IMR-90 (cell line): ENCODE results near the gene PABPN1. TPM values are rescaled to one million over a fixed set of nuclear protein-coding genes. Genes with fewer than 3 reads are reported as not detected.

ENCODE experiments used
- ATAC-seq: fragments of 200-7000 bp; cut with Tn5 transposase; 2 replicates; pipeline ENCODE4 v1.9.1; 2020; ENCODE audit warnings: low read depth, mild to moderate bottlenecking, moderate library complexity
- BruUV-seq: library from RNA; stranded (reverse); fragments of 400-500 nt; replicated peaks from 2 replicates; lab custom pipeline; 2021; lab: Mats Ljungman, UMichigan
- CTCF ChIA-PET: fragments of 300-600 bp; formaldehyde crosslinking; extraction: SDS; loops from one replicate; lab custom pipeline; 2021; ENCODE audit warnings: antibody characterized with exemption; lab: Yijun Ruan, JAX
- POLR2A ChIA-PET: fragments of 300-600 bp; sonication (Branson Sonifier 250); formaldehyde crosslinking; loops from one replicate; lab custom pipeline; 2022; ENCODE audit warnings: antibody characterized with exemption; ENCODE audit not compliant: unreplicated experiment; lab: Charles Lee
- DNase-seq: peaks from one replicate; pipeline ENCODE4 v3.0.0; 2013
- H2AFZ ChIP-seq: replicated peaks from 2 replicates; pipeline ENCODE3; 2013; ENCODE audit warnings: low read length, mild to moderate bottlenecking; ENCODE audit not compliant: poor library complexity
- H2AK5ac ChIP-seq: 2 replicates; pipeline ENCODE4 v1.6.1; 2013; ENCODE audit warnings: low read depth, low read length, inconsistent platforms
- H2AK9ac ChIP-seq: replicated peaks from 2 replicates; pipeline ENCODE3; 2013; ENCODE audit warnings: mild to moderate bottlenecking, low read depth, low read length, moderate library complexity; ENCODE audit not compliant: poor library complexity
- H2BK120ac ChIP-seq: 2 replicates; pipeline ENCODE4 v1.6.1; 2013; ENCODE audit warnings: low read depth, low read length, inconsistent platforms
- H2BK15ac ChIP-seq: 3 replicates; pipeline ENCODE4 v1.6.1; 2013; ENCODE audit warnings: low read depth, low read length, inconsistent platforms
- H2BK20ac ChIP-seq: 2 replicates; pipeline ENCODE4 v1.6.1; 2013; ENCODE audit warnings: low read depth, mild to moderate bottlenecking, inconsistent platforms, low read length, moderate library complexity
- H2BK5ac ChIP-seq: 2 replicates; pipeline ENCODE4 v1.6.1; 2013; ENCODE audit warnings: mild to moderate bottlenecking, low read depth, low read length, inconsistent platforms; ENCODE audit not compliant: poor library complexity, severe bottlenecking
- H3K14ac ChIP-seq: replicated peaks from 2 replicates; pipeline ENCODE4 v1.6.1; 2013; ENCODE audit warnings: low read depth, low read length, inconsistent platforms
- H3K18ac ChIP-seq: 2 replicates; pipeline ENCODE4 v1.6.1; 2013; ENCODE audit warnings: low read depth, low read length, control low read depth
- H3K23ac ChIP-seq: 2 replicates; pipeline ENCODE4 v1.6.1; 2013; ENCODE audit warnings: low read depth, low read length, inconsistent platforms
- H3K27ac ChIP-seq: 2 replicates; pipeline ENCODE4 v1.5.1; 2013; ENCODE audit warnings: mild to moderate bottlenecking, control low read depth, low read length; ENCODE audit not compliant: insufficient read depth
- H3K27me3 ChIP-seq: 2 replicates; pipeline ENCODE4 v1.6.1; 2013; ENCODE audit warnings: low read length; ENCODE audit not compliant: control insufficient read depth, insufficient read depth
- H3K36me3 ChIP-seq: 2 replicates; pipeline ENCODE4 v1.6.1; 2013; ENCODE audit warnings: low read length, mixed read lengths; ENCODE audit not compliant: control insufficient read depth, insufficient read depth
- H3K4ac ChIP-seq: 2 replicates; pipeline ENCODE4 v1.6.1; 2013; ENCODE audit warnings: low read depth, low read length, inconsistent platforms
- H3K4me1 ChIP-seq: 2 replicates; pipeline ENCODE4 v1.6.1; 2013; ENCODE audit warnings: low read length, mixed read lengths; ENCODE audit not compliant: control insufficient read depth, insufficient read depth
- H3K4me2 ChIP-seq: 2 replicates; pipeline ENCODE4 v1.6.1; 2013; ENCODE audit warnings: low read depth, mild to moderate bottlenecking, control low read depth, low read length, moderate library complexity
- H3K4me3 ChIP-seq: 2 replicates; pipeline ENCODE4 v1.5.1; 2013; ENCODE audit warnings: low read depth, mild to moderate bottlenecking, control low read depth, low read length, moderate library complexity; ENCODE audit not compliant: insufficient read depth
- H3K56ac ChIP-seq: 2 replicates; pipeline ENCODE4 v1.6.1; 2013; ENCODE audit warnings: low read length, inconsistent platforms; ENCODE audit not compliant: insufficient read depth; ENCODE audit errors: extremely low read depth
- H3K79me1 ChIP-seq, 2 experiments: 2 replicates each; pipeline ENCODE4 v1.6.1; 2013; ENCODE audit warnings: low read length in 2 of 2, inconsistent platforms in 1 of 2, low read depth in 1 of 2
- H3K9ac ChIP-seq: 2 replicates; pipeline ENCODE4 v1.6.1; 2013; ENCODE audit warnings: low read depth, low read length, control low read depth
- H3K9me1 ChIP-seq: 2 replicates; pipeline ENCODE4 v1.6.1; 2013; ENCODE audit warnings: low read length, inconsistent platforms; ENCODE audit not compliant: insufficient read depth
- H3K9me3 ChIP-seq: 2 replicates; pipeline ENCODE4 v1.6.1; 2013; ENCODE audit warnings: low read length; ENCODE audit not compliant: control insufficient read depth, insufficient read depth
- H4K20me1 ChIP-seq: 2 replicates; pipeline ENCODE4 v1.6.1; 2013; ENCODE audit warnings: low read length, inconsistent platforms; ENCODE audit not compliant: insufficient read depth
- H4K5ac ChIP-seq: 2 replicates; pipeline ENCODE4 v1.6.1; 2013; ENCODE audit warnings: mild to moderate bottlenecking, low read depth, low read length, control low read depth
- H4K8ac ChIP-seq, 2 experiments: 2 replicates each; pipeline ENCODE4 v1.6.1; 2013; ENCODE audit warnings: low read depth in 2 of 2, low read length in 2 of 2, control low read depth in 1 of 2, inconsistent platforms in 1 of 2
- H4K91ac ChIP-seq: 2 replicates; pipeline ENCODE4 v1.6.1; 2013; ENCODE audit warnings: low read depth, low read length, inconsistent platforms; ENCODE audit not compliant: insufficient read depth
- BHLHE40 ChIP-seq: fragments of 150-350 bp; IDR thresholded peaks from 2 replicates; pipeline ENCODE4 v1.6.1; 2016; ENCODE audit warnings: mild to moderate bottlenecking, low read depth, low read length
- MAFK ChIP-seq: IDR thresholded peaks from 2 replicates; pipeline ENCODE4 v1.6.1; 2012; ENCODE audit warnings: low read depth, low read length, improper control_type of control experiment
- POLR2A ChIP-seq: IDR thresholded peaks from 2 replicates; pipeline ENCODE4 v1.6.1; 2012; ENCODE audit warnings: mild to moderate bottlenecking, low read depth, low read length
- RCOR1 ChIP-seq: IDR thresholded peaks from 2 replicates; pipeline ENCODE4 v1.6.1; 2012; ENCODE audit warnings: mild to moderate bottlenecking, low read length, improper control_type of control experiment; ENCODE audit not compliant: insufficient replicate concordance
- RFX5 ChIP-seq: IDR thresholded peaks from 2 replicates; pipeline ENCODE4 v1.8.0; 2012; ENCODE audit warnings: low read depth, mild to moderate bottlenecking, low read length, moderate library complexity
- SMC3 ChIP-seq: fragments of 150-350 bp; IDR thresholded peaks from 2 replicates; pipeline ENCODE4 v1.6.1; 2016; ENCODE audit warnings: low read depth, mild to moderate bottlenecking, antibody characterized with exemption, low read length, moderate library complexity
- WGBS, 2 experiments: methylation state at CpG; one replicate each; pipeline versions ENCODE4 v1.1.5 to v1.1.7; 2013; ENCODE audit warnings: missing lambda C conversion rate in 2 of 2; ENCODE audit not compliant: insufficient read length in 1 of 2; ENCODE audit errors: extremely low coverage in 2 of 2; 5-methylcytosine and 5-hydroxymethylcytosine counted together
- dilution Hi-C: fragments of 300-500 bp; cut with HindIII; formaldehyde crosslinking; loops from one replicate; pipeline ENCODE4 v1.14.3; 2018; ENCODE audit warnings: low sequenced_read_pairs; ENCODE audit not compliant: unreplicated experiment
- in situ Hi-C: fragments of 300-500 bp; cut with MboI; formaldehyde crosslinking; loops from 3 replicates; pipeline ENCODE4 v1.14.3; 2019; ENCODE audit warnings: low sequenced_read_pairs, inconsistent platforms, mixed read lengths
- intact Hi-C: fragments of 100-400 bp; cut with micrococcal nuclease; formaldehyde crosslinking; loops from 2 replicates; pipeline ENCODE4 v1.10.0; 2022
- polyA plus RNA-seq, 3 experiments: library from polyadenylated mRNA; depleted of rRNA; stranded (reverse); fragments of >200 nt; gene quantifications; 2 replicates each; pipeline ENCODE4 v1.2.3, GENCODE V29; 2012; ENCODE audit warnings: low replicate concordance in 1 of 3
- total RNA-seq: library from RNA; depleted of rRNA; stranded (reverse); fragments of >200 nt; gene quantifications from 2 replicates; pipeline ENCODE4 v1.2.3, GENCODE V29; 2012

PABPN1 gene
- total and polyA plus RNA-seq, 2 of the 4 experiments (the other 2 are of a cell fraction): 104 to 211 TPM

DNA sequence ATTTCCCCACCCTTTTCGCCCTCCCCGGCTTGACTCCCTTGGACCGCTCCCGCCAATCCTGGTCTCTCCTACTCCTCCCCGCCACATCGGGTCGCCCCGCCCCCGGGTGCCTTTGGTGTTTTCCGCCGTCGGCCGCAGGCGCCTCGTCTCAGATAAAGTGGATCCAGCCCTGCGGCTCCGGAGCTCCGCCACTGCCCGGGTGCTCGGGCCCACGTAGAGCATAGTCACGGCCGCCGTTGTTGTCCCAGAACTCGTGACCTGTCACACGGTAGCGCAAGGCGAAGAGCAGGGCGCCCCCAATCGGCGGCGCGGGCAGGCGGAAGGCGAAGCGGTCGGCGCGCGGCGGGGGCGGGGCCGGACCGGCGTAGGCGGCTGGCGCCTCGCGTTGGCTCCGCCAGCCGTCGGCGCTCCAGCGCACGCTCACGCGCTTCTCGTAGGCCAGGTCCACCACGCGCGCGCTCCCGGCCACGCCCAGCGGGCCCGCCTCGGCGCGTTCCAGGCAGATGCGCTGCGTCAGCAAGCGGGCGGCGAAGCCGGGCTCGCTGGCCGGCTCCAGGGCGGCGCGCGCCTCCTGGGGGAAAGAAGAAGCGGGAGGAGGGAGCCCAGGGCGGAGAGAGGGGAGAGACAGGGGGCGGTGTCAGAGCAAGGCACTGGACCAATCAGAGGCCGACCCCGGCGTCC lies 19.8 kb upstream of the PABPN1 start (continued):
- TF ChIP-seq RFX5 (no peak), MAFK (peak; percentile 94), SMC3 (no peak)

DNA sequence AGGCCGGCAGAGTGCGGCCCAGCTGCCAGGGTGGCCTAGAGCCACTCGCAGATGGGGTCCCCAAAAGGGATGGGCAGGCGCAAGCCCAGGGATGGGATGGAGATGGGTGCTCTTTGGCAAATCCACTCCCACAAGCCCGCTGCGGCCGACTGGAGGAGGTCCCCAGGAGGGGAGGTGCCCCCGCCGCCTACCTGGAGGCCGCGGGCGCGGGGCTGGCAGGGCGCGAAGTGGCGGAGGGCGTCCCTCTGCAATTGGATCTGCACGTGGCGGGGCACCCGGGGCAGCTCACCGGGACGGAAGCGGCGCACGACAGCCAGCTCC lies 19.3 kb upstream of the PABPN1 start:
- Histone ChIP-seq H4K5ac (no peak overlapping the region), H3K9me1 (no peaks in the 10 kb centered on the region), H2AK5ac (0 out of 2 replicates have a peak overlapping the region, but pooled peaks have one; percentile 35), H3K9me3 (no peaks in the 10 kb centered on the region), H3K18ac (no peak overlapping the region), H3K56ac (no peak overlapping the region), H3K14ac (no peak overlapping the region), H3K9ac (peak overlapping the region; percentile 81), H2BK5ac (peak overlapping the region; percentile 53), H2BK20ac (no peak overlapping the region), H3K27ac (peak overlapping the region; percentile 67), H2AK9ac (peak overlapping the region; percentile 77), H3K36me3 (no peaks in the 10 kb centered on the region), H3K79me1 (peaks cover 7 to 19% of the 10 kb centered on the region in 2 experiments; a peak in 3 of 4 replicates), H3K27me3 (no peaks in the 10 kb centered on the region), H4K91ac (peak overlapping the region; percentile 31; the same call in 1 of the 2 replicates), H2BK120ac (no peak overlapping the region), H2AFZ (peak overlapping the region; percentile 97), H4K8ac (peak overlapping the region; percentile 49 to 67; a peak in 3 of 4 replicates), H3K4me1 (peaks cover 3% of the 10 kb centered on the region), H2BK15ac (no peak overlapping the region; the same call in 2 of the 3 replicates), H3K23ac (no peak overlapping the region), H4K20me1 (peaks cover 3% of the 10 kb centered on the region; the same call in 1 of the 2 replicates), H3K4me3 (peak overlapping the region; percentile 60), H3K4me2 (peak overlapping the region; percentile 98), H3K4ac (peak overlapping the region; percentile 58; the same call in 1 of the 2 replicates)
- DNase-seq (no peak), ATAC-seq (peak; percentile 2)
- dilution Hi-C loops (no loop called here), in situ Hi-C loops (loop anchor here (10.0 to 25.0 kb wide), 4 partner anchors 187 to 1135 kb away; partner anchors contain the start of genes CBLN3, CEBPE, EMC9 and FITM1), intact Hi-C loops (loop anchor here (1.0 to 10.0 kb wide), 3 partner anchors 37 to 747 kb away; no protein-coding TSS in a partner anchor)
- no TSS peak for BruUV-seq
- ChIA-PET POLR2A (interaction anchor here (1.5 kb wide), 1 partner anchor 10 kb away, joined by 3 read pairs; no protein-coding TSS in a partner anchor), CTCF (interaction anchor here (3.6 kb wide), 1 partner anchor 181 kb away, joined by 10 read pairs; no protein-coding TSS in a partner anchor)
- WGBS, 2 experiments: 0% methylated on average over 2 of the region's 25 CpGs; no CpG with 5 or more reads in 1 of the 2 experiments
- TF ChIP-seq RCOR1: no peak
- 0 out of 2 replicates have a peak, but pooled peaks have one; percentile 17 for TF ChIP-seq BHLHE40
- TF ChIP-seq POLR2A: peak; percentile 8; the same call in 1 of the 2 replicates
